ENCODE results near the gene DDIT4.
"Not testable (repeated sequence)": the region's sequence is repeated elsewhere in the genome, so short reads cannot be mapped to it uniquely, and the experiment has no call there.

Gene DDIT4

DNA sequence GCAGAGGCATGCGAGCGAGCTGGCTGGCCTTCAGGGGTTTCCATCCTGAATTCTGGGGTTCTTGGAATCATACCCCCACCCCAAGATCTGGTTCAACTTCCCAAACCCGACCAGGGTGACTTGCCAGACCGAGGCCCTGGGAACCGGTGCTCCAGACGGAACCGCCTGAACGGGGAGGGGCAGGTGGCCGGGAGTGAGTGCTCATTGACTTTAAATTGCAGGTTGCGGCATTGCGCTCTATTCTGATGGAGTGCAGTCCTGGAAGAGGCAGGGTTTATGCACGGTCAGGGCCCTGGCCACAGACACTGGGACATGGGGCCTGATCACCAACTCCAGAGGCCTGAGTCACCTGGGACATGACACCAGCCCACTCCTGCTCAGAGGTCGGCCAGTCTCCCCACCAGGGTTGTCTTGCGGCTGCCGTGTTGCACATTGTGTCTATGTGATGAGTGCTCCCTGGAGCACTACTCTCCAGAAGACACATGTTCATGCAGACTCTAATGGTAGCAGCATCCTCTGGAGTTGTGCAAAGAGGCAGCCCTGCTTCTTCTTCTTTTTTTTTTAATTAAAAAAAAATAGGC lies 5.8 kb upstream of the DDIT4 start:
- DNase-seq, result no peak

- not testable (repeated sequence) for DNase-seq
Measured at GRCh38 chr10:72268475-72269200, 5.1 kb upstream of the DDIT4 start.

- no peak for DNase-seq
Measured at GRCh38 chr10:72270607-72271281, 3.0 kb upstream of the DDIT4 start.

- peak; percentile 94 for DNase-seq
Measured at GRCh38 chr10:72272689-72273409, 875 bp upstream of the DDIT4 start.

- DNase-seq, result no peak
Measured at GRCh38 chr10:72274213-72274729, 547 bp downstream of the DDIT4 start.

GRCh38 chr10:72274730-72275350 lies 1.1 kb downstream of the DDIT4 start:
- peak; percentile 84 for DNase-seq

GRCh38 chr10:72275351-72276012 lies 1.8 kb downstream of the DDIT4 start:
- DNase-seq, result peak; percentile 53

- no peak for DNase-seq
Measured at GRCh38 chr10:72276013-72276387, 2.3 kb downstream of the DDIT4 start.

DNA sequence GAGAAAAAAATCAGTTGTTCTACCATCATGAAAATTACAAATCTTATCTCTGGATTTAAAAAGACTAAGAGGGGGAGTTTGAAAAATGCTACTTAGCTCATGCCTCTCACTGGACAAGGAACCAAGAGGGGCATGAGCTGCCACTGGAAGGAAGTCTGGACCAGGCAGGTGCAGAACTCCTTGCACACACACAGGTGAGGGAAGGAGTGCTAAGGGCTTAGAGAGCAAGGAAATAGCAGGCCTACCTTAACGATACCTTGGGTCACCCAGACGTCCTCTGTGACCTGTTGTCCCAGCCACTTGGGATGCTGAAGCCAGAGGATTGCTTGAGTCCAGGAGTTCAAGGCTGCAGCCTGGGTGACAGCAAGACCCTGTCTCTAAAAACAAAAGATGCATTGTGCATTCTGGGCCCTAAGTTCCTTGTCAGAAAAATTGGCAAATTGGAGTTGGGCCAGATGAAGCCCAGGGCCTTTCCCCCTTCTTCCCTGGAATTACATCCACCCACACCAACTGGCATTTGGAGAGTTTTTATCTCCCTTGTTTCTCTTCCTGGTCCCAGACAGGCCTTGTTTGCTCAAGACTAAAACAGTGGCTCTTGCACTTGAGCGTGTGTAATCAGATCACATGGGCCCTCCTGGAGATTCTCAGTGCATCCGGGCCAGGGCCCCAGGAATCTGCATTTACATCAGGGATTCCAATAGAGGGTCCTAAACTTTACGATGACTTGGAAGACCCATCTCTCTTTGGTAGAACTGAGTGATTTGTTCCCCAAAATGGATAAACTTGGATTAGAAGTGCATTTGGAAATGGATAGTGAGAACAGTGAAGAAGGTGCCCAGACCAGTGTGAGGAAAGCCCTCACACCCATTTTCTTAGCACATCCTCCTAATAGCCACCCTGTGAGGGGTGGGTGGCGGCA lies 3.0 kb downstream of the DDIT4 start:
- DNase-seq, result no peak

GRCh38 chr10:72277340-72277995 lies 3.7 kb downstream of the DDIT4 start:
- no peak for DNase-seq

GRCh38 chr10:72277996-72278667 lies 4.4 kb downstream of the DDIT4 start:
- DNase-seq, result no peak

DNA sequence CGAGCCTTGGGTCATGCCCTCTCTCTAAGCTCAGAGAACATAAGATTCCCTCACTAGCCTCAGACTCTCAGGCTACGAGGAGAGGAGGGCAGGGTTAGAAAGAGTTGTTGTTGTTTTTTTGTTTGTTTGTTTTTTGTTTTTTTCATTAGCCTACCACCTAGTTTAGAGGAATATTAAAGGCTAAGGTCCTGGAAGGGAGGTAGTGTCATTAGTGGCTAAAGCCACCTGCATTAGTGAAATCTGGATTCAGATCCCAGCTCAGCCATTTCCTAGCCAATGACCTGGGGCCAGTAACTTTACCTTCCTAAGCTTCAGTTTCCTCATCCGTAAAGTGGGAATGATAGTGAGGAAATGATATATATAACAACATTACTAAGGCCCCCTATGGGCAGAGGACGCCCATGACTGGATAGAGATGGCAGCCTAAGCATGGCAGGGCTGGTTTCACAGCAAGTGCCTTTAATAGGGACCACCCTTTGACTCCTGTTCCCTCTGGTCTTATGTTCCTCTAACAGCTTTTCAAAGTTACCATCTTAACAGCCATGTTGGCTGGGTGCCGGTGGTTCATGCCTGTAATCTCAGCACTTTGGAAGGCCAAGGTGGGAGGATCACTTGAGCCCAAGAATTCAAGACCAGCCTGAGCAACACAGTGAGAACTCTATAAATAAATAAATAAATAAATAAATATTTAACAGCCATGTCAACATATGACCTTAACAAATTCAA lies 5.1 kb downstream of the DDIT4 start:
- no peak for DNase-seq

- DNase-seq, result not testable (repeated sequence)
Measured at GRCh38 chr10:72279587-72279986, 5.9 kb downstream of the DDIT4 start.

DNA sequence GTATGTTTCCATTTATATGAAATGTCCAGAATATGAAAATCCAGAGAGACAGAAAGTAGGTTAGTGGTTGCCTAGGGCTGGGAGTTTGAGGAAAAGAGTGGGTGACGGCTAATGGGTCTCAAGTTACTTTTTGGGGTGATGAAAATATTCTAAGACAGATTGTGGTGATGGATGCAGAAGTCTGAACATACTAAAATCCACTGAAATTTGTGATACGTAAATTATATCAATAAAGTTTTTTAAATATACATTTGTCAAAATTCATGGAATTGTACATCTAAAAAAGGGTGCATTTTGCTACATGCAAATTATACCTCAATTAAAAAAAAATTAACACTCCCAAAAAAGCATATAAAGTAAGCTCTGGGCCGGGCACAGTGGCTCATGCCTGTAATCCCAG lies 9.4 kb downstream of the DDIT4 start:
- no peak for DNase-seq

GRCh38 chr10:72285972-72286521 lies 12.3 kb downstream of the DDIT4 start:
- DNase-seq, result no peak

DNA sequence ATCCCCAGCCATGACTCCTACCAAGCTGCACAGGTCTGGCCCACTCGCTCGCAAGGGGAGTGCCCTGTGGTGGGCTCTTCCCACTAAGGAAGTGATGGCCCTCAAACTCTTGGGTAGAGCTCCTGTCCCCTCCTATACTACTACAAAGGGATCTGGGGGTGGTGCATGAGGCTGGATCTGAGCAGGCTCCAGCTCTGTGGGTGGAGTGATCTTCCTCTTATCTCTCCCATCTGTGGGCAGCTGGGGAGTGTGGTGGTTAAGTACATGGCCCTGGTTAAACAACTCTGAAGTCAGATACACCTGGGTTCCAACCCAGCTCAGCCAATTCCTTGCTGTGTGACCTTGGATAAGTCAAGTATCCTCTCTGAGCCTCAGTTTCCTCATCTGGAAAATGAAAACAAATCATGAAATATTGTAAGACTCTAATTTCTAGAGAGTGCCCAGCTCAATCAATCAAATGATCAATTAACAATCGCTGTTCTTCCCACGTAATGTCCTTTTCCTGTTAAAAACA lies 17.4 kb downstream of the DDIT4 start:
- DNase-seq, result no peak

GRCh38 chr10:72292223-72292691 lies 18.5 kb downstream of the DDIT4 start:
- DNase-seq, result no peak

DNA sequence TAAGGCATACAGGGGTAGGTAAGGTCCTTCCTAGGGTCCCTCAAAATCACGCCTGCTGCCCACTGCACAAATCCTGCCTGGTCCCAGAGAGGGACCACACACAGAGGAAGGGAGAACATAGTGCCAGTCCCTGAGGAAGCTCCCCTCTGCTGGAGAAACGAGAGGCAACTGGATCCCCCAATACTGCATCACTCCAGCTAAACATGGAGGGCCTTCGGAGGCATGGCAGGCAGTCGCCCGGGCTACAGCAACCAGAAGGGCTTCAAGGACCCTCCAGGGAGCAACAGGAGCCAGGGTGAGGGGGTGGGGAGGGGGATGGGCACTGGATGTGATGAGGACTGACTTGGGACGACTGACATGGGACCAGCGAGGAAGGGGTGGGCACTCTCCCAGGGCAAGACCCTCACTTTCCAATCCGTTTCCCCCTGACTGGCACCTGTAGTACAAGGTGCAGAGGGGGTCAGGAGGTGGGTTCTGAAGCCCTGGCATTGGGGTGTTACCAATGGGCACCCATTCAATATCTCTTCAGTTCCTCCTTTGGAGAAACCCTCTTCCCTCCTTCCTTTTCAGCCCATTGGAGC lies 21.7 kb downstream of the DDIT4 start:
- no peak for DNase-seq
